MCF 10A (cell line): ENCODE data around the gene ST6GALNAC4. TPM values are rescaled to one million over a fixed set of nuclear protein-coding genes. Genes with fewer than 3 reads are reported as not detected.

Experiments used
- Bru-seq: library from RNA; stranded (reverse); fragments of 400-500 nt; gene quantifications from one replicate; lab custom pipeline; 2021; lab: Mats Ljungman, UMichigan
- BruChase-seq, 2 experiments: library from RNA; stranded (reverse); fragments of 400-500 nt; gene quantifications; one replicate each; lab custom pipeline; 2021; lab: Mats Ljungman, UMichigan
- BruUV-seq: library from RNA; stranded (reverse); fragments of 400-500 nt; replicated peaks from 2 replicates; lab custom pipeline; 2021; lab: Mats Ljungman, UMichigan
- CTCF ChIA-PET: fragments of 300-600 bp; sonication (Branson Sonifier 250); formaldehyde crosslinking; extraction: SDS; loops from one replicate; lab custom pipeline; 2021; ENCODE audit warnings: antibody characterized with exemption, inconsistent platforms; lab: Yijun Ruan, JAX
- POLR2A ChIA-PET: fragments of 300-600, 350-650 bp; sonication (Branson Sonifier 250); formaldehyde crosslinking; extraction: SDS; loops from one replicate; lab custom pipeline; 2020; ENCODE audit warnings: antibody characterized with exemption, inconsistent platforms; lab: Yijun Ruan, JAX
- DNase-seq: peaks from one replicate; pipeline ENCODE4 v3.0.0-alpha.2; 2018; ENCODE audit not compliant: unreplicated experiment
- H3K27ac Mint-ChIP-seq: one replicate; pipeline ENCODE4 v1.8.0; 2022; ENCODE audit warnings: mild to moderate bottlenecking, low read depth, mixed read lengths; ENCODE audit not compliant: unreplicated experiment
- H3K27me3 Mint-ChIP-seq: one replicate; pipeline ENCODE4 v1.8.0; 2022; ENCODE audit warnings: mixed read lengths; ENCODE audit not compliant: insufficient read depth, unreplicated experiment
- H3K36me3 Mint-ChIP-seq: one replicate; pipeline ENCODE4 v1.8.0; 2022; ENCODE audit warnings: mild to moderate bottlenecking, moderate library complexity, mixed read lengths; ENCODE audit not compliant: insufficient read depth, unreplicated experiment
- H3K4me1 Mint-ChIP-seq: one replicate; pipeline ENCODE4 v1.8.0; 2022; ENCODE audit warnings: mixed read lengths; ENCODE audit not compliant: insufficient read depth, unreplicated experiment
- H3K4me3 Mint-ChIP-seq: one replicate; pipeline ENCODE4 v1.8.0; 2022; ENCODE audit warnings: mild to moderate bottlenecking, moderate library complexity, mixed read lengths; ENCODE audit not compliant: unreplicated experiment
- H3K9me3 Mint-ChIP-seq: one replicate; pipeline ENCODE4 v1.8.0; 2022; ENCODE audit warnings: mixed read lengths; ENCODE audit not compliant: unreplicated experiment
- intact Hi-C: fragments of 100-400 bp; cut with micrococcal nuclease; formaldehyde crosslinking; loops from 2 replicates; pipeline ENCODE4 v1.14.1; 2022
- long read RNA-seq: library from polyadenylated mRNA; stranded (forward); transcript quantifications from one replicate; pipeline ENCODE4 v2.0.0, GENCODE V29; 2022
- total RNA-seq: library from RNA; stranded (reverse); gene quantifications from 2 replicates; pipeline ENCODE4 v1.2.3, GENCODE V29; 2022
- TF ChIP-seq, protein P1 (sequence below): fragments of 200-600 bp; IDR thresholded peaks from one replicate; pipeline ENCODE4 v1.8.0; 2022; ENCODE audit warnings: antibody characterized with exemption, mild to moderate bottlenecking; ENCODE audit not compliant: unreplicated experiment

ST6GALNAC4 gene, protein sequence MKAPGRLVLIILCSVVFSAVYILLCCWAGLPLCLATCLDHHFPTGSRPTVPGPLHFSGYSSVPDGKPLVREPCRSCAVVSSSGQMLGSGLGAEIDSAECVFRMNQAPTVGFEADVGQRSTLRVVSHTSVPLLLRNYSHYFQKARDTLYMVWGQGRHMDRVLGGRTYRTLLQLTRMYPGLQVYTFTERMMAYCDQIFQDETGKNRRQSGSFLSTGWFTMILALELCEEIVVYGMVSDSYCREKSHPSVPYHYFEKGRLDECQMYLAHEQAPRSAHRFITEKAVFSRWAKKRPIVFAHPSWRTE
- total RNA-seq = 36.3 and 39.5 TPM in 2 replicates
- Bru-seq, nascent RNA = percentile 51 among the genes with signal in this experiment
- BruChase-seq, experiment 1, labeled RNA remaining after a 6-hour chase = percentile 63 among the genes with signal in this experiment
- BruChase-seq, experiment 2, labeled RNA remaining after a 2-hour chase = percentile 57 among the genes with signal in this experiment
- long read RNA-seq, transcript ST6GALNAC4-201 (6 exons, 1,691 nt) = major isoform, 10 of 17 reads
- long read RNA-seq, partial matches to known transcripts = 2 of 17 reads
- long read RNA-seq, other reads (novel, unspliced or antisense) = 5 of 17 reads

DNA sequence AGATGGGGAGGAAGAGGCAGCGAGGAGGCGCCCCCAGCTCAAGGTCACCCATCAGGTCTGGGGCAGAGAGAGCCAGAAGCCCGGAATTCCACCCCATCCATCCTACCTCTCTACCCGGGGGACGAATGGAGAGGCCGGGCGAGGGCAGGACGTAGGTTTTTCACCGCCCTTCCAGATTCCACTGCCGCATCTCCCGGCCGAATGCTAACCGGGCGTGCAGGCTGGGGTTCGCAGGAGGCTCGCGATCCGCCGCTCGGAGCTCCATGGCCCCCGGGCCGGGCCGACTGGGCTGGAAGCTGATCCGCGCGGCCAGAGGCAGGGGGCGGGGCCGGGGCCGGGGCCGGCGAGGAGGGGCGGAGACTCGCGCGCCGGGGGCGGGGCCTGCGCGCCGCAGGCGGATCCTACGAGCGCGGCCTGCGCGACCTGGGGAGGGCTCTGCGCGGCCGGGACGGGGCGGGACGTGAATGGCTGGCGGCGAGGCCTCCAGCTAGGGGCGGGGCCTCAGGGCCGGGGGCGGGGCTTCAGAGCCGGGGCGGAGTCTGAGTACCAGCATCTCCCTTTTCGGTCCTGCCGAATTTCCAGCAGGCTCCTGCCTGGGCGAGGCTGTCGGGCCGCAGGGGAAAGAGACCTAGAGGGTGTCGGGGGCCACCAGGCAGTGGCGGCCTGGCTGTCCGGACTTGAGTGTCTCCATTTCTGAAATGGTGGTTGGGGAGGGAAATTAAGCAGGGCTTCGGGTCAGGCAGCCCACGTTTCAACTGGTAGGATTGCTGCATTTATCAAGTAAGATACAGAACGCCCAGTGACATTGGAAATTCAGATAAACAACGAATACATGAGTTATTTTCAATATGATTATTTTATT lies at the start of gene ST6GALNAC4:
ST6GALNAC4 (minus strand) TSS at position 322 of the 862 bp plus-strand sequence. CDS start 622 bp downstream, outside the sequence.
- BruUV-seq = no TSS peak
- peak; percentile 79 for DNase-seq
- Mint-ChIP-seq H3K9me3 (no peaks in the 10 kb centered on the region), H3K4me3 (peak within 1 kb of the TSS; percentile 74), H3K27me3 (no peaks in the 10 kb centered on the region), H3K27ac (peak within 1 kb of the TSS; percentile 93), H3K4me1 (peaks cover 27% of the 10 kb centered on the region), H3K36me3 (peaks cover 5% of the 10 kb centered on the region)
- intact Hi-C loops = loop anchor here (5.0 kb wide), 1 partner anchor 115 kb away; the partner anchor contains the start of gene FPGS
- CTCF ChIA-PET = interaction anchor here (0.5 to 1.4 kb wide), 10 partner anchors 17 to 413 kb away, joined by 3 to 4 read pairs (median 3); partner anchors contain the start of gene ST6GALNAC6
- TF ChIP-seq, protein P1, sequence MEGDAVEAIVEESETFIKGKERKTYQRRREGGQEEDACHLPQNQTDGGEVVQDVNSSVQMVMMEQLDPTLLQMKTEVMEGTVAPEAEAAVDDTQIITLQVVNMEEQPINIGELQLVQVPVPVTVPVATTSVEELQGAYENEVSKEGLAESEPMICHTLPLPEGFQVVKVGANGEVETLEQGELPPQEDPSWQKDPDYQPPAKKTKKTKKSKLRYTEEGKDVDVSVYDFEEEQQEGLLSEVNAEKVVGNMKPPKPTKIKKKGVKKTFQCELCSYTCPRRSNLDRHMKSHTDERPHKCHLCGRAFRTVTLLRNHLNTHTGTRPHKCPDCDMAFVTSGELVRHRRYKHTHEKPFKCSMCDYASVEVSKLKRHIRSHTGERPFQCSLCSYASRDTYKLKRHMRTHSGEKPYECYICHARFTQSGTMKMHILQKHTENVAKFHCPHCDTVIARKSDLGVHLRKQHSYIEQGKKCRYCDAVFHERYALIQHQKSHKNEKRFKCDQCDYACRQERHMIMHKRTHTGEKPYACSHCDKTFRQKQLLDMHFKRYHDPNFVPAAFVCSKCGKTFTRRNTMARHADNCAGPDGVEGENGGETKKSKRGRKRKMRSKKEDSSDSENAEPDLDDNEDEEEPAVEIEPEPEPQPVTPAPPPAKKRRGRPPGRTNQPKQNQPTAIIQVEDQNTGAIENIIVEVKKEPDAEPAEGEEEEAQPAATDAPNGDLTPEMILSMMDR = no peak
- POLR2A ChIA-PET = interaction anchor here (0.6 to 6.0 kb wide), 12 partner anchors 12 to 202 kb away, joined by 3 to 35 read pairs (median 3); partner anchors contain the start of genes CDK9 and ST6GALNAC6

DNA sequence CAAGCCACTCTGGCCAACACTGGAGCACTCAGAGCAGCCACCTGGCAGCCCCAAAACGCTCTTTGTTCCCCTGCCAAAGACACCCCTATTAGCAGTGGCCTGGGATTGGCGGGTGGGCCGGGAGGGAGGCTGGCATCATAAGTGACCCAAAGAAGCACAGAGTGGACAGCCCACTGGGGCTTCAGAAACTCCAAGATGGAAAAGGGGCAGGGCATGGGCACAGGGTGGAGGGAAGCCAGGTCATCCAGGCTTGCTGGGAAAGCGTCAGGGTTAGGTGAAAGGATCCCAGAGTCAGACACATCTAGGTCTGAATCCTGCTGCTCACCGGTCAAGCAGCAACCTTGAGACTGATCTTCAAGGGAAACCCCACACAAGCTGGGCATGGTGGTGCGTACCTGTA lies 49.1 kb upstream of the ST6GALNAC4 start:
- peak; percentile 36 for DNase-seq
- Mint-ChIP-seq H3K27ac (peak overlapping the region; percentile 97), H3K27me3 (no peaks in the 10 kb centered on the region), H3K9me3 (no peaks in the 10 kb centered on the region), H3K36me3 (peaks cover 18% of the 10 kb centered on the region), H3K4me1 (peaks cover 61% of the 10 kb centered on the region), H3K4me3 (peak overlapping the region; percentile 58)
- CTCF ChIA-PET = interaction anchor here (1.0 to 5.1 kb wide), 2 partner anchors 13 to 23 kb away, joined by 3 to 26 read pairs; no protein-coding TSS in a partner anchor
- intact Hi-C loops = no loop called here
- POLR2A ChIA-PET = interaction anchor here (0.6 to 11.1 kb wide), 5 partner anchors 11 to 25 kb away, joined by 3 to 86 read pairs (median 3); partner anchors contain the start of gene EEIG1
- TF ChIP-seq, protein P1 = no peak
- BruUV-seq = no TSS peak

- peaks cover 12% of the 10 kb centered on the region for H3K36me3 Mint-ChIP-seq
- POLR2A ChIA-PET = interaction anchor here (0.6 to 11.1 kb wide), 2 partner anchors 11 to 15 kb away, joined by 5 to 86 read pairs; partner anchors contain the start of gene EEIG1
Observed at GRCh38 chr9:127963359-127964064, 46.7 kb upstream of the ST6GALNAC4 start.

More at GRCh38 chr9:127963359-127964064, 46.7 kb upstream of the ST6GALNAC4 start:
- Mint-ChIP-seq H3K4me1 (peaks cover 46% of the 10 kb centered on the region), H3K27me3 (no peaks in the 10 kb centered on the region), H3K4me3 (no peak overlapping the region), H3K27ac (peak overlapping the region; percentile 57), H3K9me3 (no peaks in the 10 kb centered on the region)
- CTCF ChIA-PET = interaction anchor here (0.5 to 5.1 kb wide), 6 partner anchors 9 to 162 kb away, joined by 3 to 26 read pairs (median 4); no protein-coding TSS in a partner anchor
- DNase-seq = no peak
- no TSS peak for BruUV-seq
- TF ChIP-seq, protein P1 = no peak
- intact Hi-C loops = no loop called here
